CD4-positive, alpha-beta memory T cell (primary cell): ENCODE data around the gene TLR7. TPM values are rescaled to one million over a fixed set of nuclear protein-coding genes. Genes with fewer than 3 reads are reported as not detected.

Experiments used
- CTCF ChIA-PET: fragments of 350-600 bp; sonication (Branson Sonifier 250); formaldehyde crosslinking; loops from one replicate; lab custom pipeline; 2021; ENCODE audit warnings: inconsistent platforms; ENCODE audit not compliant: partially characterized antibody; lab: Charles Lee
- POLR2A ChIA-PET: fragments of 350-600 bp; sonication (Branson Sonifier 250); formaldehyde crosslinking; loops from one replicate; lab custom pipeline; 2021; ENCODE audit not compliant: partially characterized antibody; lab: Charles Lee
- DNase-seq, 5 donors: peaks; one replicate each; pipeline versions ENCODE4 v3.0.0 to v3.0.0-alpha.2; 2020 to 2022; ENCODE audit warnings: mixed read lengths in 1 of 5
- H3K27ac ChIP-seq: one replicate; pipeline ENCODE4 v1.7.0; 2013; ENCODE audit warnings: low read depth, low read length
- H3K27me3 ChIP-seq: 2 replicates; pipeline ENCODE4 v1.7.0; 2013; ENCODE audit warnings: mild to moderate bottlenecking, low read length, moderate library complexity; ENCODE audit not compliant: insufficient read depth
- H3K36me3 ChIP-seq: 2 replicates; pipeline ENCODE4 v1.7.0; 2013; ENCODE audit warnings: mild to moderate bottlenecking, low read length, moderate library complexity; ENCODE audit not compliant: insufficient read depth
- H3K4me1 ChIP-seq: 2 replicates; pipeline ENCODE4 v1.7.0; 2013; ENCODE audit warnings: mild to moderate bottlenecking, low read length, moderate library complexity; ENCODE audit not compliant: insufficient read depth
- H3K4me3 ChIP-seq, 2 donors: one replicate each; pipeline ENCODE4 v1.7.0; 2013; ENCODE audit warnings: low read length in 2 of 2, mild to moderate bottlenecking in 1 of 2
- H3K9me3 ChIP-seq, 2 donors: one replicate each; pipeline ENCODE4 v1.7.0; 2013; ENCODE audit warnings: low read length in 2 of 2, control low read depth in 1 of 2; ENCODE audit not compliant: control insufficient read depth in 1 of 2
- H3K27ac Mint-ChIP-seq, 7 donors: one replicate each; pipeline ENCODE4 v1.8.0; 2020 to 2021; ENCODE audit warnings: mixed read lengths in 7 of 7, mild to moderate bottlenecking in 6 of 7, inconsistent platforms in 3 of 7, moderate library complexity in 3 of 7
- H3K27me3 Mint-ChIP-seq, 2 donors: one replicate each; pipeline ENCODE4 v1.8.0; 2020 to 2021; ENCODE audit warnings: mixed read lengths in 2 of 2
- H3K36me3 Mint-ChIP-seq, 2 donors: one replicate each; pipeline ENCODE4 v1.8.0; 2020 to 2021; ENCODE audit warnings: mixed read lengths in 2 of 2, inconsistent platforms in 1 of 2, mild to moderate bottlenecking in 1 of 2
- H3K4me1 Mint-ChIP-seq, 4 donors: one replicate each; pipeline ENCODE4 v1.8.0; 2020 to 2021; ENCODE audit warnings: mixed read lengths in 4 of 4, mild to moderate bottlenecking in 1 of 4
- H3K4me3 Mint-ChIP-seq, 8 donors: one replicate each; pipeline ENCODE4 v1.8.0; 2020 to 2021; ENCODE audit warnings: mixed read lengths in 8 of 8, mild to moderate bottlenecking in 7 of 8, moderate library complexity in 6 of 8, inconsistent platforms in 3 of 8
- H3K9me3 Mint-ChIP-seq, 8 donors: one replicate each; pipeline ENCODE4 v1.8.0; 2020 to 2021; ENCODE audit warnings: mixed read lengths in 8 of 8, mild to moderate bottlenecking in 5 of 8, inconsistent platforms in 3 of 8, moderate library complexity in 1 of 8
- intact Hi-C: fragments of 100-400 bp; cut with micrococcal nuclease; formaldehyde crosslinking; loops from one replicate; pipeline ENCODE4 v1.15.1; 2023
- polyA plus RNA-seq, 2 donors: library from polyadenylated mRNA; unstranded; fragments of 300-500 nt; fragmentation: Illumina TruSeq; gene quantifications; one replicate each; pipeline ENCODE4 v1.2.3, GENCODE V29; 2021
- total RNA-seq, 2 experiments: library from RNA; stranded (reverse); gene quantifications; one replicate each; pipeline ENCODE4 v1.2.3, GENCODE V29; 2021

Gene TLR7
- total and polyA plus RNA-seq, 4 experiments from 2014 or later = 0.06 to 0.16 TPM; not detected in 2

- ChIA-PET CTCF (no interaction called here), POLR2A (no interaction called here)
- no peaks in the 10 kb centered on the region for H3K27me3 ChIP-seq
- peaks cover 0 to 5% (median 0%) of the 10 kb centered on the region in 8 donors for H3K9me3 Mint-ChIP-seq
- no peak overlapping the region for H3K27ac ChIP-seq
- peaks cover 0 to 4% of the 10 kb centered on the region in 2 donors for H3K27me3 Mint-ChIP-seq
- H3K4me3 Mint-ChIP-seq = no peak overlapping the region
- H3K36me3 Mint-ChIP-seq = no peaks in the 10 kb centered on the region
- H3K9me3 ChIP-seq = no peaks in the 10 kb centered on the region
- no peaks in the 10 kb centered on the region for H3K36me3 ChIP-seq
- intact Hi-C loops = no loop called here
- H3K4me1 ChIP-seq = no peaks in the 10 kb centered on the region
- H3K4me3 ChIP-seq = no peak overlapping the region
- DNase-seq = no peak
- H3K4me1 Mint-ChIP-seq = no peaks in the 10 kb centered on the region
- H3K27ac Mint-ChIP-seq = no peak overlapping the region
These were observed 7.7 kb downstream of the TLR7 start for GRCh38 chrX:12874581-12874980.

GRCh38 chrX:12877386-12877785 lies 10.5 kb downstream of the TLR7 start:
- Histone ChIP-seq H3K9me3 (no peaks in the 10 kb centered on the region), H3K4me3 (no peak overlapping the region), H3K27me3 (no peaks in the 10 kb centered on the region), H3K4me1 (no peaks in the 10 kb centered on the region), H3K36me3 (no peaks in the 10 kb centered on the region), H3K27ac (no peak overlapping the region)
- no peaks in the 10 kb centered on the region for H3K36me3 Mint-ChIP-seq
- CTCF ChIA-PET = no interaction called here
- peaks cover 0 to 2% of the 10 kb centered on the region in 2 donors for H3K27me3 Mint-ChIP-seq
- H3K9me3 Mint-ChIP-seq = peaks cover 0 to 4% (median 0%) of the 10 kb centered on the region in 8 donors
- intact Hi-C loops = no loop called here
- POLR2A ChIA-PET = no interaction called here
- H3K27ac Mint-ChIP-seq = peak overlapping the region in 1 of 7 donors; percentile 61
- no peak overlapping the region for H3K4me3 Mint-ChIP-seq
- H3K4me1 Mint-ChIP-seq = no peaks in the 10 kb centered on the region
- no peak for DNase-seq

DNA sequence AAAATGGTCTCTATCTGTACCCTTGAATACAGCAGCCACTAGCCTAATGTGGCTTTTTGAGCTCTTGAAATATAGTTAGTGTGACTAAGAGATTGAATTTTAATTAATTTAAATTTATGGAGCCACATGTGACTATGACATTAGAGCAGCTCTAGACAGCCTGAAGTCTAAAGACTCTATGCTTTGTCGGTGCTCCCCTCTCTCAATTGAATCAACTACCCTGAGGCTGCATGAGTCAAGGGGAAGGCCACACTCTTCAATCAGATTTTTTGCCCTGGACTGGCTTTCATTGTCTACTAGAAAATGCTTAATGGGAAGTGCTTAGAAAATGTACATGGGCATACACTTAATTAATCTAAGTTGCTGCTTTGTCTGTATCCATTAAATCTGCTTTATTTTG lies 11.7 kb downstream of the TLR7 start:
- Mint-ChIP-seq H3K4me1 (no peaks in the 10 kb centered on the region), H3K9me3 (no peaks in the 10 kb centered on the region), H3K27ac (no peak overlapping the region), H3K36me3 (no peaks in the 10 kb centered on the region), H3K27me3 (peaks cover 0 to 3% of the 10 kb centered on the region in 2 donors), H3K4me3 (no peak overlapping the region)
- no peaks in the 10 kb centered on the region for H3K4me1 ChIP-seq
- intact Hi-C loops = no loop called here
- no peak overlapping the region for H3K4me3 ChIP-seq
- POLR2A ChIA-PET = no interaction called here
- H3K36me3 ChIP-seq = no peaks in the 10 kb centered on the region
- no peak overlapping the region for H3K27ac ChIP-seq
- DNase-seq = no peak
- no peaks in the 10 kb centered on the region for H3K9me3 ChIP-seq
- CTCF ChIA-PET = no interaction called here
- H3K27me3 ChIP-seq = no peaks in the 10 kb centered on the region

DNA sequence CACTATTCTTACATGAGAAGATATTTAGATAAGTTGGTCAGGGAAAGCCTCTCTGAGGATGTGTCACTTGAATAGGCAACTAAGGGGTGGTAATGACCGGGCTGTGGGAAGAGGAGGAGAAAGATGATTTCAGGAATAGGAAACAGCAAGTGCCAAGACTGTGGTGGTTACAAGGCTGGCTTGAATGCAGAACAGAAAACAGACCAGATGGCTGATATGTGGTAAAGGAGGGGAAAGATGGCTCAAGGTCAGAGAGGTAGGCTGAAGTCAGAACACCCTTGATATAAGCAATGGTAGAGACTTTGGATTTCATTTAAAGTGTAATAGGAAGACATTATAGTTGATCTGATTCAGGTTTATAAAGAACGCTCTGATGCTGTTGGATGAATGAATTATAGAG lies 15.0 kb downstream of the TLR7 start:
- no peak for DNase-seq
- H3K9me3 ChIP-seq = no peaks in the 10 kb centered on the region
- H3K36me3 Mint-ChIP-seq = no peaks in the 10 kb centered on the region
- CTCF ChIA-PET = no interaction called here
- H3K4me1 ChIP-seq = no peaks in the 10 kb centered on the region
- no peak overlapping the region for H3K27ac ChIP-seq
- H3K27me3 Mint-ChIP-seq = peaks cover 5 to 8% of the 10 kb centered on the region in 2 donors
- POLR2A ChIA-PET = no interaction called here
- H3K4me3 Mint-ChIP-seq = no peak overlapping the region
- intact Hi-C loops = no loop called here
- no peaks in the 10 kb centered on the region for H3K4me1 Mint-ChIP-seq
- no peaks in the 10 kb centered on the region for H3K27me3 ChIP-seq
- H3K4me3 ChIP-seq = no peak overlapping the region
- H3K9me3 Mint-ChIP-seq = no peaks in the 10 kb centered on the region
- H3K36me3 ChIP-seq = no peaks in the 10 kb centered on the region
- no peak overlapping the region for H3K27ac Mint-ChIP-seq

DNA sequence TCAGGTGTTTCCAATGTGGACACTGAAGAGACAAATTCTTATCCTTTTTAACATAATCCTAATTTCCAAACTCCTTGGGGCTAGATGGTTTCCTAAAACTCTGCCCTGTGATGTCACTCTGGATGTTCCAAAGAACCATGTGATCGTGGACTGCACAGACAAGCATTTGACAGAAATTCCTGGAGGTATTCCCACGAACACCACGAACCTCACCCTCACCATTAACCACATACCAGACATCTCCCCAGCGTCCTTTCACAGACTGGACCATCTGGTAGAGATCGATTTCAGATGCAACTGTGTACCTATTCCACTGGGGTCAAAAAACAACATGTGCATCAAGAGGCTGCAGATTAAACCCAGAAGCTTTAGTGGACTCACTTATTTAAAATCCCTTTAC lies 18.6 kb downstream of the TLR7 start:
- Histone ChIP-seq H3K27me3 (no peaks in the 10 kb centered on the region), H3K4me3 (no peak overlapping the region), H3K27ac (no peak overlapping the region), H3K4me1 (no peaks in the 10 kb centered on the region), H3K9me3 (no peaks in the 10 kb centered on the region), H3K36me3 (no peaks in the 10 kb centered on the region)
- H3K9me3 Mint-ChIP-seq = no peaks in the 10 kb centered on the region
- no peak overlapping the region for H3K4me3 Mint-ChIP-seq
- H3K4me1 Mint-ChIP-seq = no peaks in the 10 kb centered on the region
- no peak for DNase-seq
- ChIA-PET CTCF (no interaction called here), POLR2A (no interaction called here)
- peaks cover 5 to 8% of the 10 kb centered on the region in 2 donors for H3K27me3 Mint-ChIP-seq
- no peaks in the 10 kb centered on the region for H3K36me3 Mint-ChIP-seq
- H3K27ac Mint-ChIP-seq = no peak overlapping the region
- intact Hi-C loops = no loop called here

DNA sequence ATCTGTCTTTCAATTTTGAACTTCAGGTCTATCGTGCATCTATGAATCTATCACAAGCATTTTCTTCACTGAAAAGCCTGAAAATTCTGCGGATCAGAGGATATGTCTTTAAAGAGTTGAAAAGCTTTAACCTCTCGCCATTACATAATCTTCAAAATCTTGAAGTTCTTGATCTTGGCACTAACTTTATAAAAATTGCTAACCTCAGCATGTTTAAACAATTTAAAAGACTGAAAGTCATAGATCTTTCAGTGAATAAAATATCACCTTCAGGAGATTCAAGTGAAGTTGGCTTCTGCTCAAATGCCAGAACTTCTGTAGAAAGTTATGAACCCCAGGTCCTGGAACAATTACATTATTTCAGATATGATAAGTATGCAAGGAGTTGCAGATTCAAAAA lies 19.7 kb downstream of the TLR7 start:
- H3K4me1 ChIP-seq = no peaks in the 10 kb centered on the region
- no peaks in the 10 kb centered on the region for H3K9me3 ChIP-seq
- Mint-ChIP-seq H3K36me3 (no peaks in the 10 kb centered on the region), H3K9me3 (no peaks in the 10 kb centered on the region), H3K27ac (no peak overlapping the region), H3K27me3 (peaks cover 5 to 8% of the 10 kb centered on the region in 2 donors), H3K4me1 (no peaks in the 10 kb centered on the region), H3K4me3 (no peak overlapping the region)
- intact Hi-C loops = no loop called here
- CTCF ChIA-PET = no interaction called here
- no peak overlapping the region for H3K4me3 ChIP-seq
- no peak overlapping the region for H3K27ac ChIP-seq
- POLR2A ChIA-PET = no interaction called here
- no peaks in the 10 kb centered on the region for H3K36me3 ChIP-seq
- no peaks in the 10 kb centered on the region for H3K27me3 ChIP-seq
- DNase-seq = no peak

DNA sequence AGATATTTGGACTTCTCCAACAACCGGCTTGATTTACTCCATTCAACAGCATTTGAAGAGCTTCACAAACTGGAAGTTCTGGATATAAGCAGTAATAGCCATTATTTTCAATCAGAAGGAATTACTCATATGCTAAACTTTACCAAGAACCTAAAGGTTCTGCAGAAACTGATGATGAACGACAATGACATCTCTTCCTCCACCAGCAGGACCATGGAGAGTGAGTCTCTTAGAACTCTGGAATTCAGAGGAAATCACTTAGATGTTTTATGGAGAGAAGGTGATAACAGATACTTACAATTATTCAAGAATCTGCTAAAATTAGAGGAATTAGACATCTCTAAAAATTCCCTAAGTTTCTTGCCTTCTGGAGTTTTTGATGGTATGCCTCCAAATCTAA lies 20.3 kb downstream of the TLR7 start:
- Mint-ChIP-seq H3K36me3 (no peaks in the 10 kb centered on the region), H3K4me1 (no peaks in the 10 kb centered on the region), H3K27me3 (peaks cover 4 to 8% of the 10 kb centered on the region in 2 donors), H3K9me3 (no peaks in the 10 kb centered on the region), H3K4me3 (no peak overlapping the region), H3K27ac (no peak overlapping the region)
- Histone ChIP-seq H3K4me1 (no peaks in the 10 kb centered on the region), H3K36me3 (no peaks in the 10 kb centered on the region), H3K27ac (no peak overlapping the region), H3K4me3 (no peak overlapping the region), H3K27me3 (no peaks in the 10 kb centered on the region), H3K9me3 (no peaks in the 10 kb centered on the region)
- CTCF ChIA-PET = no interaction called here
- intact Hi-C loops = no loop called here
- POLR2A ChIA-PET = no interaction called here
- DNase-seq = no peak

GRCh38 chrX:12887767-12888166 lies 20.9 kb downstream of the TLR7 start:
- no peaks in the 10 kb centered on the region for H3K9me3 Mint-ChIP-seq
- ChIA-PET POLR2A (no interaction called here), CTCF (no interaction called here)
- H3K4me1 Mint-ChIP-seq = no peaks in the 10 kb centered on the region
- Histone ChIP-seq H3K9me3 (no peaks in the 10 kb centered on the region), H3K4me1 (no peaks in the 10 kb centered on the region), H3K36me3 (no peaks in the 10 kb centered on the region), H3K4me3 (no peak overlapping the region), H3K27ac (no peak overlapping the region), H3K27me3 (no peaks in the 10 kb centered on the region)
- DNase-seq = no peak
- no peak overlapping the region for H3K27ac Mint-ChIP-seq
- intact Hi-C loops = no loop called here
- no peaks in the 10 kb centered on the region for H3K36me3 Mint-ChIP-seq
- no peak overlapping the region for H3K4me3 Mint-ChIP-seq
- H3K27me3 Mint-ChIP-seq = peaks cover 3 to 8% of the 10 kb centered on the region in 2 donors
